ENCODE measurements around the gene KDM4B. TPM values are rescaled to one million over a fixed set of nuclear protein-coding genes. Genes with fewer than 3 reads are reported as not detected.

KDM4B gene
- total and polyA plus RNA-seq, 5 experiments from 2014 or later, result 14.3 to 50.1 (median 18.7) TPM

DNA sequence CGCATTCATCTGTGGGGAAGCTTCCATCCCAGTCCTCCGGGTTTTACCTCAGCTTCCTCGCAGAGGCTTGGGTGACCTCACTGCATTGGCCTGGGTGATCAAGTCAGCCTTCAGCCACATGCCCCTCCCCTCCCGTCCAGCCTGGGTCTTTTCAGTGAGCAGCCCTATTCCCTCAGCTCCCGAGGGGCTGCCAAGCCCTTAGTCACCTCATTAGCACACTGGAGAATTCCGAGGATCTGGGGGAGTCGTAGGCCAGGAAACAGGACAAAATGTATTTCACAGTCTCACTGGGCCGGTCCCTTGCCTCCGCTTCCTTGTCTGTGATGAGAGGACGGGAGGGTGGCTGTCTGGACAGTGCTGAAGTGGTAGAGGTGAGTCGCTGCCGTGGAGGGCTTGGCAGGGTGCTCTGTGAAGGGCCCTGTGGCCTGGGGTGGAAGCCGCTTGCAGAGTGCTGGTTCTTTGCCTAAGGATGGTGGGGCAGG is 19.9 kb downstream of the KDM4B start:
- Mint-ChIP-seq H3K4me1 (peaks cover 19 to 45% (median 36%) of the 10 kb centered on the region in 4 donors), H3K27ac (peak overlapping the region in 2 of 10 donors; percentile 13 to 76), H3K36me3 (peaks cover 9 to 34% (median 19%) of the 10 kb centered on the region in 3 donors), H3K9me3 (peaks cover 0 to 18% (median 8%) of the 10 kb centered on the region in 9 donors), H3K4me3 (no peak overlapping the region), H3K27me3 (no peaks in the 10 kb centered on the region)
- ATAC-seq (no peak), DNase-seq (no peak)
- POLR2A ChIA-PET, result no interaction called here

DNA sequence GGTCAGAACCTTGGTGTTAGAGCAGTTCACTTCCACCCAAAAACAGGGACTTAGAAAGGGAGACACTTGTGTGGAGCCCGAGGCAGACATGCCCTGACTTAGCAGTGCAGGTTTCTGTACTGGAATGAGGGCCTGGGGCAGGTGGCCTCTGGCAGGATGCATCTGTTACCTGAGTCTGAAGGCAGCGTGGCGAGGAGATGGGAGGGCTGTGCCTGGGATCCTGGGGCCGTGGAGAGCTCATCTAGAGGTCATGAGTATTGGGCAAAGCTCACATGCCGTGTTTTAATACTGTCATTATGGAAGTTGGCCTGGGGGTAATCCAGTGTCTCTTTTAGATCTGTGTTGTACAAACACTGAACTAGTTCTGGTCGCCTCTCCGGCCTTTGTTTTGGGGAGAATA is 21.4 kb downstream of the KDM4B start:
- H3K27me3 Mint-ChIP-seq, result no peaks in the 10 kb centered on the region
- POLR2A ChIA-PET, result interaction anchor here (0.6 kb wide), 1 partner anchor 12 kb away, joined by 3 read pairs; no protein-coding TSS in a partner anchor
- no peak for ATAC-seq
- H3K36me3 Mint-ChIP-seq, result peaks cover 9 to 39% (median 21%) of the 10 kb centered on the region in 3 donors
- H3K27ac Mint-ChIP-seq, result peak overlapping the region in 2 of 10 donors; percentile 78 to 80
- H3K9me3 Mint-ChIP-seq, result peaks cover 0 to 18% (median 8%) of the 10 kb centered on the region in 9 donors
- no peak overlapping the region for H3K4me3 Mint-ChIP-seq
- DNase-seq, result no peak
- peaks cover 19 to 47% (median 36%) of the 10 kb centered on the region in 4 donors for H3K4me1 Mint-ChIP-seq

DNA sequence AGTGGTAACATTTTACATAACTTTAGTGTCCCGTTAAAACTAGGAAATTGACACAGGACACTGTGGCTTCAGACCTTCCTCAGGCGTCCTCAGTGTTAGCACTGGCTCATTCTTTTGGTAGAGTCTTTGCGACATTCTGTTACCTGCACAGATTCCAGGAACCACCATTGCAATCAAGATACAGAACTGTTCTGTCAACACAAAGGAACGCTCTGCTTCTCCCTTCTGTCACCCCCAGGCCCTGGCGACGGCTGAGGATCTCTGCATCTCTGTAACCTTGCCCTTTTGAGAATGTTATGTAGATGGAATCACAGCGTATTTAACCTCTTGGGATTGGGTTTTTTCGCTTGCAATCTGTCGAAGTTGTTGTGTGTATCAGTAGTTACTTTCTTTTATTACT is 22.6 kb downstream of the KDM4B start:
- peaks cover 0 to 18% (median 8%) of the 10 kb centered on the region in 9 donors for H3K9me3 Mint-ChIP-seq
- no peak overlapping the region for H3K4me3 Mint-ChIP-seq
- ATAC-seq (no peak), DNase-seq (no peak)
- H3K27me3 Mint-ChIP-seq, result no peaks in the 10 kb centered on the region
- POLR2A ChIA-PET, result no interaction called here
- H3K4me1 Mint-ChIP-seq, result peaks cover 14 to 47% (median 36%) of the 10 kb centered on the region in 4 donors
- H3K36me3 Mint-ChIP-seq, result peaks cover 9 to 42% (median 21%) of the 10 kb centered on the region in 3 donors
- no peak overlapping the region for H3K27ac Mint-ChIP-seq

DNA sequence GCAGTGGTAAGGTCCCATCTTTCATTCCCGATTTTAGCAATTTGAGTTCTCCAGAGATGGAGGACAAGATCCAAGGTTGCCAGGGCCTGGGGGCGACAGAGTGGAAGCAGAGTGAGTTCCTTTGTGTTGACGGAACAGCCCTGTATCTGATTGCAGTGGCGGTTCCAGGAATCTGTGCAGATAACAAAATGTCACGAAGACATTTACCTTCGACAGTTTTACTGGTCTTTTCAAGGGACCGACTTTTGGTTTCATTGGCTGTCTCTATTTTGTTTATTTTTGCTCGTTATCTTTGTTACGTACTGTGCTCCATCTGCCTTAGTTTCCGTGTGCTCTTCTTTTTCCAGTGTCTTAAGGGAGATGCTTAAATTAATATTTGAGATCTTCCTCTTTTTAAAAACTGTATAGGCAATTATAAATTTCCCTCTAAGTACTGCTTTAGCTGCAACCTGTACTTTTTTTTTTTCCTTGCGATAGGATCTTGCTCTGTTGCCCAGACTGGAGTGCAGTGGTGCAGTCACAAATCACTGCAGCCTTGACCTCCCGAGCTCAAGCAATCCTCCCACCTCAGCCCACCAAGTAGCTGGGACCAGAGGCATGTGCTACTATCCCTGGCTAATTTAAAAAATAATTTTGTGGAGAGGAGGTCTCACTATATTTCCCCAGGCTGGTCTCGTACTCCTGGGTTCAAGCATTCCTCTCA is 23.2 kb downstream of the KDM4B start:
- Mint-ChIP-seq H3K4me3 (peak overlapping the region in 1 of 10 donors; percentile 14), H3K27me3 (no peaks in the 10 kb centered on the region), H3K4me1 (peaks cover 14 to 44% (median 35%) of the 10 kb centered on the region in 4 donors), H3K36me3 (peaks cover 9 to 47% (median 21%) of the 10 kb centered on the region in 3 donors), H3K9me3 (peaks cover 0 to 18% (median 8%) of the 10 kb centered on the region in 9 donors), H3K27ac (no peak overlapping the region)
- POLR2A ChIA-PET, result no interaction called here
- no peak for ATAC-seq
- DNase-seq, result no peak

DNA sequence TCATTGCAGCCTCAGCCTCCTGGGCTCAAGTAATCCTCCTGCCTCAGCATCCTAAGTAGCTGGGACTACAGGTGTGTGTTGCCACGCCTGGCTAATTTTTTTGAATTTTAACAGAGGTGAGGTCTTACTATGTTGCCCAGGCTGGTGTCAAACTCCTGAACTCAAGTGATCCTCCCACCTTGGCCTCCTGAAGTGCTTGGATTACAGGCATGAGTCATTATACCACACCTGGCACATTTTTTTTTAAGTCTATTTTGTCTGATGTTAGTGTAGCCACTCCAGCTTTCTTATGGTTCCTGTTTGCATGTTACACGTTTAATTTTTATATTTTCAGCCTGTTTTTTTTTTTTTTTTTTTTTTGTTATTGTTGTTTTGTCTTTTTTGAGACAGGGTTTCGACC is 24.8 kb downstream of the KDM4B start:
- no peak overlapping the region for H3K4me3 Mint-ChIP-seq
- no peak for ATAC-seq
- no peaks in the 10 kb centered on the region for H3K27me3 Mint-ChIP-seq
- no peak for DNase-seq
- POLR2A ChIA-PET, result interaction anchor here (0.6 kb wide), 1 partner anchor 126 kb away, joined by 4 read pairs; the partner anchor contains the start of gene PLIN3
- H3K9me3 Mint-ChIP-seq, result peaks cover 0 to 18% (median 8%) of the 10 kb centered on the region in 9 donors
- H3K27ac Mint-ChIP-seq, result peak overlapping the region in 4 of 10 donors; percentile 7 to 56 (median 36)
- H3K4me1 Mint-ChIP-seq, result peaks cover 10 to 32% (median 28%) of the 10 kb centered on the region in 4 donors
- H3K36me3 Mint-ChIP-seq, result peaks cover 9 to 51% (median 23%) of the 10 kb centered on the region in 3 donors

DNA sequence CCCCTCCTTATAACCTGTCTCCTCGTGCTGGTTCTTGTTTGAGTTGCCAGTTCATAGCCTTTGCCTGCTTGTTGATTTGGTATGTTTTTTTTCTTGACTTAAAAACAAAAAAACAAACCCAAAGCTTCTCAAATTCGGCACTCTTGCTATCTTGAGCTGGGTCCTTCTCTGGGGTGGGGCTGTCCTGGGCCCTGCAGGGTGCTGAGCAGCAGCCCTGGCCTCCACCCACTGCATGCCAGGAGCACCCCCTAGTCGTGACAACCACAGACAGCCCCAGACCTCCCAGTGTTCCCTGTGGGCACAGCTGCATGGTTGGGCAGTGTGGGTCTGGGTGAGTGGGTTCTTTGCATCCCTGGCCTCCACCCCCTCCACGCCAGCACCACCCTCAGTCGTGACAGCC is 27.8 kb downstream of the KDM4B start:
- DNase-seq, result no peak
- peak overlapping the region in 1 of 10 donors; percentile 73 for H3K27ac Mint-ChIP-seq
- peaks cover 0 to 14% (median 8%) of the 10 kb centered on the region in 9 donors for H3K9me3 Mint-ChIP-seq
- no peak for ATAC-seq
- no peak overlapping the region for H3K4me3 Mint-ChIP-seq
- POLR2A ChIA-PET, result no interaction called here
- H3K4me1 Mint-ChIP-seq, result peaks cover 14 to 32% (median 22%) of the 10 kb centered on the region in 4 donors
- peaks cover 7 to 50% (median 19%) of the 10 kb centered on the region in 3 donors for H3K36me3 Mint-ChIP-seq
- no peaks in the 10 kb centered on the region for H3K27me3 Mint-ChIP-seq

DNA sequence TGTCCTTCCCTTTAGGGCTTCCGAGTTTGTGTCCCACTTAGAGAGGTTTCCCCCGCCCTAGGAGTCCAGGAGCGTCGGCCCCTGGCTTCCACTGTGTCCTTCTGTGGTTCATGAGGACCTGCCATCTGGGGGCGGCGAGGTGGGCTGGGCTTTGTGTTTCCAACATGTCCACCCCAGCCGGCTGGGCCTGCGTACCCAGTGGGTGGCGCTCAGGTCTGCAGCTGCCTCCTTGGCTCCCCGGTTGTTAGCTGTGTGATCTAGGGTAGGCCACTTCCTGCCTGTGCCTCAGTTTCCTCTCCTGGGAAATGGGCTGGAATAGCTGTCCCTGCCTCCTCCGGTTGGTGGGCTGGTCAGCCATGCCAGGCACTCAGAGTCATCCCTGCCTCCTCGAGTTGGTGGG is 28.4 kb downstream of the KDM4B start:
- Mint-ChIP-seq H3K27me3 (no peaks in the 10 kb centered on the region), H3K4me3 (no peak overlapping the region), H3K4me1 (peaks cover 14 to 36% (median 24%) of the 10 kb centered on the region in 4 donors), H3K36me3 (peaks cover 4 to 45% (median 13%) of the 10 kb centered on the region in 3 donors), H3K27ac (no peak overlapping the region), H3K9me3 (peaks cover 0 to 9% (median 5%) of the 10 kb centered on the region in 9 donors)
- ATAC-seq (no peak), DNase-seq (no peak)
- POLR2A ChIA-PET, result no interaction called here

DNA sequence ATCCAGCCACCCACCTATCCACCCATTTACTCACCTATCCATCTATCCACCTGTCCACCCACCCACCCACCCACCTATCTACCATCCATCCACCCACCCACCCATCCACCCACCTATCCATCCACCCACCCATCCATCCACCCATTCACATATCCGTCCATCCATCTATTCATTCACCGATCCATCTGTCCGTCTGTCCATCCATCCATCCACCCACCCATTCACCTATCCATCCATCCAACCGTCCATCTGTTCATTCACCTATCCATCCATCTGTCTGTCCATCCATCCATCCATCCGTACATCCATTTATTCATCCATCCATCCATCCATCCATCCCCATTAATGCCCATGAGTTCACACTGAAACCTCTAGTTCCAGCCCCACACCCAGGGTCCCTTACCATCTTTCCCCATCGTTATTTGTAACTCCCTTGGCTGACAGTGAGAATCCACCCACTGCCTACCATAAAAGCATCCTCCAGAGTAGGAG is 31.3 kb downstream of the KDM4B start:
- H3K4me3 Mint-ChIP-seq, result no peak overlapping the region
- H3K27me3 Mint-ChIP-seq, result no peaks in the 10 kb centered on the region
- H3K27ac Mint-ChIP-seq, result no peak overlapping the region
- H3K9me3 Mint-ChIP-seq, result peaks cover 0 to 2% (median 0%) of the 10 kb centered on the region in 9 donors
- ATAC-seq (no peak), DNase-seq (no peak)
- POLR2A ChIA-PET, result no interaction called here
- peaks cover 16 to 41% (median 29%) of the 10 kb centered on the region in 4 donors for H3K4me1 Mint-ChIP-seq
- peaks cover 0 to 26% (median 2%) of the 10 kb centered on the region in 3 donors for H3K36me3 Mint-ChIP-seq

DNA sequence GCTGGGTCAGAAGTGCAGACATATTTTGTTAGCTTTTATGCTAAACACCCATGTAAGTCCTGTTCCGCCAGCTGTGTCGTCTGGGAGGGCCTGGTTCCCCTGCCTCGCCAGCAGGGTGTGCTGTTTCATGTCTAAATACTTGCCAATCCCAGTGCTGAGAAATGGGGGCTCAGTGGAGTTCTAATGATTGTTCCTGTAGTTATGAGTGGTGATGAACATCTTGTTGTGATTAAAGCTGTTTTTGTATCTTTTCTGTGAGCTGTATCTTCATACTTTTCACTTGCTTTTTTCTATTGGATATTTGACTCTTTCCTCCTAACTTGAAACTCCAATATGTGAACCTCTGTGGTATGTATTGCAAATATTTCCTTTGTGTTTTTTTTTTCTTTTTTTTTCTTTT is 32.7 kb downstream of the KDM4B start:
- Mint-ChIP-seq H3K27ac (peak overlapping the region in 1 of 10 donors; percentile 66), H3K9me3 (peaks cover 0 to 2% (median 0%) of the 10 kb centered on the region in 9 donors), H3K36me3 (peaks cover 0 to 23% (median 5%) of the 10 kb centered on the region in 3 donors), H3K4me1 (peaks cover 14 to 39% (median 23%) of the 10 kb centered on the region in 4 donors), H3K27me3 (no peaks in the 10 kb centered on the region), H3K4me3 (no peak overlapping the region)
- peak in 7 of 10 donors; percentile 8 to 37 (median 23) for DNase-seq
- peak; percentile 63 to 65 for ATAC-seq
- POLR2A ChIA-PET, result interaction anchor here (0.6 to 0.7 kb wide), 2 partner anchors 11 to 106 kb away, joined by 3 to 6 read pairs; no protein-coding TSS in a partner anchor

DNA sequence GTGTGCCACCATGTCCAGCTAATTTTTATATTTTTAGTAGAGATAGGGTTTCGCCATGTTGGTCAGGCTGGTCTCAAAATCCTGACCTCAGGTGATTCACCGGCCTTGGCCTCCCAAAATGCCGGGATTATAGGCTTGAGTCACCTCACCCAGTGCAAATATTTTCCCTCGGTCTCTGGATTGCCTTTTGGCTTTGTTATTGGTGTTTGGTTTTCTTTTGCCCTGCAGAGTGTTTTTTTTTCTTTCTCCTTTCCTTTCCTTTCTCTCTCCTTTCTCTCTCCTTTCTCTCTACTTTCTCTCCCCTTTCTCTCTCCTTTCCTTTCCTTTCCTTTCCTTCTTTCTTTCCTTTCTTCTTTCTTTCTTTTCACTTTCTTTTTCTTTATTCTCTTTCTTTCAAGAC is 33.2 kb downstream of the KDM4B start:
- POLR2A ChIA-PET, result interaction anchor here (0.7 kb wide), 1 partner anchor 10 kb away, joined by 3 read pairs; no protein-coding TSS in a partner anchor
- Mint-ChIP-seq H3K4me3 (no peak overlapping the region), H3K27ac (peak overlapping the region in 4 of 10 donors; percentile 58 to 77 (median 68)), H3K4me1 (peaks cover 16 to 36% (median 23%) of the 10 kb centered on the region in 4 donors), H3K27me3 (no peaks in the 10 kb centered on the region), H3K36me3 (peaks cover 2 to 19% (median 8%) of the 10 kb centered on the region in 3 donors), H3K9me3 (peaks cover 0 to 2% (median 0%) of the 10 kb centered on the region in 9 donors)
- DNase-seq, result no peak
- no peak for ATAC-seq

DNA sequence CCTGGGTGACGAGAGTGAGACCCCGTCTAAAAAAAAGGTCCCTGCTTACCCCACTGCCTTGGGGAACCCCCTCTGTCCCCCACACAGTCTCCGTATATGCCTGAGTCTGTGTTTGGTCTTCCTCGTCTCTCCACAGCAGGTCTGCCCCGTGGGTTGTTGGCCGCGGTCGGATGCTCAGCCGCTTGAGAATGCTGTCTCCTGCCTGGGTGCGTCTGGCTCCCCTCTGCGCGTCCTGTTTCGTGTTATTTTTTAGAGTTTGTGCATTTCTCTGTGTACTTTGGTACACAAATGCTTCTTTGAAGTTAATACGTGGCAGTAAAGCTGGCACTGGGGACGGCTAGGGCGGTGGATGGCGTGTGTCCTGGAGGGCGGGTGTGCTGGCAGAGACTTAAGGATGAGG is 34.9 kb downstream of the KDM4B start:
- H3K36me3 Mint-ChIP-seq, result peaks cover 13 to 21% (median 16%) of the 10 kb centered on the region in 3 donors
- H3K27ac Mint-ChIP-seq, result peak overlapping the region in 1 of 10 donors; percentile 20
- H3K4me1 Mint-ChIP-seq, result peaks cover 16 to 39% (median 23%) of the 10 kb centered on the region in 4 donors
- no peaks in the 10 kb centered on the region for H3K27me3 Mint-ChIP-seq
- H3K9me3 Mint-ChIP-seq, result peaks cover 0 to 9% (median 2%) of the 10 kb centered on the region in 9 donors
- no peak overlapping the region for H3K4me3 Mint-ChIP-seq
- ATAC-seq (no peak), DNase-seq (no peak)
- POLR2A ChIA-PET, result no interaction called here

DNA sequence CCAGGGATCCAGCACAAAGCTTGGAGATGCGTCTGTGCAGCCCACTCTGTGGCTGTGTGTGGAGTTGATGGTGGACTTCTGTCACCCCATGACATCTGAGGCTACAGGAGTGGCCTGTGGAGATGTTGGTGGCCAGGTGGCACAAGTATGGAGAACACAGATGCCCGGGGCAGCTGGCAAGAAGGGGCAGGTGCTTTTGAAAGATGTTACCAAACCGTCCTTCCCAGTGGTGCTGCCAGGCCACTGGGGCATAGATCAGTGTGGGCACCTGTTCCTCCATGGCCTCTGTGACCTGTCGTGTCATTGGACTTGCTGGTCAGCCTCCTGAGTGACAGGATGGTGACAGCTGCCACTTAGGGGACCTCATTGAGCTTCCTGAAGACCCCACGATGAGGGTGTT is 36.2 kb downstream of the KDM4B start:
- H3K4me3 Mint-ChIP-seq, result no peak overlapping the region
- ATAC-seq (no peak), DNase-seq (no peak)
- POLR2A ChIA-PET, result no interaction called here
- no peaks in the 10 kb centered on the region for H3K27me3 Mint-ChIP-seq
- H3K27ac Mint-ChIP-seq, result peak overlapping the region in 2 of 10 donors; percentile 22 to 67
- peaks cover 13 to 26% (median 16%) of the 10 kb centered on the region in 3 donors for H3K36me3 Mint-ChIP-seq
- peaks cover 16 to 40% (median 23%) of the 10 kb centered on the region in 4 donors for H3K4me1 Mint-ChIP-seq
- peaks cover 0 to 9% (median 2%) of the 10 kb centered on the region in 9 donors for H3K9me3 Mint-ChIP-seq

DNA sequence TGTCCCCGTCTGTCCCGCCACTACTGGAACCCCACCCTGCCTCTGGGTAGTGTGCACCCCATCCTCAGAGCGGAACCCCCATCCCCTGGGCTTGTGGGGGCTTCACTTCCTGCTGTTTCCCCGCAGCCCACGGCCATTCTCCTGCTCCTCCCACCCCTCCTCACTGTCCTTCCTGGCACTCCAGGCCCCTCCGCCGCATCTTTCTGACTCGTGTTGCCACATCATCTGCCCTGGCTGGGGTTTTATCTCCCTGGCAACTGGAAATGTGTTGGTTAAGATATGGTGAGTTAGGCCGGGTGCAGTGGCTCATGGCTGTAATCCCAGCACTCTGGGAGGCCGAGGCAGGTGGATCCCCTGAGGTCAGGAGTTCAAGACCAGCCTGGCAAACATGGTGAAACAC is 37.3 kb downstream of the KDM4B start:
- H3K36me3 Mint-ChIP-seq, result peaks cover 13 to 27% (median 18%) of the 10 kb centered on the region in 3 donors
- POLR2A ChIA-PET, result no interaction called here
- no peak overlapping the region for H3K4me3 Mint-ChIP-seq
- DNase-seq (no peak), ATAC-seq (no peak)
- H3K27ac Mint-ChIP-seq, result peak overlapping the region in 1 of 10 donors; percentile 27
- peaks cover 0 to 9% (median 2%) of the 10 kb centered on the region in 9 donors for H3K9me3 Mint-ChIP-seq
- H3K27me3 Mint-ChIP-seq, result no peaks in the 10 kb centered on the region
- H3K4me1 Mint-ChIP-seq, result peaks cover 12 to 35% (median 21%) of the 10 kb centered on the region in 4 donors

All from naive thymus-derived CD8-positive, alpha-beta T cell (primary cell).